GM12878 (cell line): ENCODE results near the gene MAPK8. TPM values are rescaled to one million over a fixed set of nuclear protein-coding genes. Genes with fewer than 3 reads are reported as not detected.

Experiments used
- ATAC-seq: fragments of 200-7000 bp; cut with Tn5 transposase; 3 replicates; pipeline ENCODE4 v1.9.1; 2020; ENCODE audit warnings: mild to moderate bottlenecking, moderate library complexity
- BruUV-seq: library from RNA; stranded (reverse); fragments of 400-500 nt; replicated peaks from 2 replicates; lab custom pipeline; 2021; lab: Mats Ljungman, UMichigan
- CTCF ChIA-PET: fragments of 300-600 bp; sonication (Branson Sonifier 250); formaldehyde crosslinking; extraction: SDS; loops from one replicate; lab custom pipeline; 2021; ENCODE audit warnings: inconsistent platforms; lab: Yijun Ruan, JAX
- POLR2A ChIA-PET: fragments of 350-600 bp; formaldehyde crosslinking; extraction: SDS; loops from one replicate; lab custom pipeline; 2021; ENCODE audit warnings: inconsistent platforms; lab: Charles Lee
- RAD21 ChIA-PET: fragments of 300-600 bp; sonication (Branson Sonifier 250); formaldehyde crosslinking; loops from one replicate; lab custom pipeline; 2023; ENCODE audit warnings: antibody characterized with exemption; ENCODE audit not compliant: unreplicated experiment; lab: Charles Lee
- SMC1A ChIA-PET: fragments of 300-600 bp; sonication (Branson Sonifier 250); formaldehyde crosslinking; loops from one replicate; lab custom pipeline; 2023; ENCODE audit not compliant: unreplicated experiment, uncharacterized antibody; lab: Charles Lee
- DNase-seq: peaks from one replicate; pipeline ENCODE4 v3.0.0-alpha.2; 2011; ENCODE audit warnings: low read depth, low spot score
- FAIRE-seq: peaks from 3 replicates; lab custom pipeline; 2011; peaks lifted over from hg19 to GRCh38; lab: Jason Lieb, UNC
- H2AFZ ChIP-seq: 2 replicates; pipeline ENCODE4 v1.6.0; 2011; ENCODE audit warnings: low read depth, low read length, control low read depth; ENCODE audit not compliant: control insufficient read depth
- H3K27ac ChIP-seq: 2 replicates; pipeline ENCODE4 v1.5.1; 2011; ENCODE audit warnings: control low read depth; ENCODE audit not compliant: control insufficient read depth, insufficient read depth
- H3K27me3 ChIP-seq, 2 experiments: replicated peaks in 1 of 2; 2 replicates each; pipeline versions ENCODE4 v1.6.0 to v1.6.1; 2011; ENCODE audit warnings: low read length in 1 of 2; ENCODE audit not compliant: control insufficient read depth in 2 of 2, insufficient read depth in 2 of 2
- H3K36me3 ChIP-seq, 2 experiments: 2 replicates each; pipeline ENCODE4 v1.5.1; 2011; ENCODE audit warnings: low read length in 1 of 2; ENCODE audit not compliant: control insufficient read depth in 2 of 2, insufficient read depth in 2 of 2
- H3K4me1 ChIP-seq: 2 replicates; pipeline ENCODE4 v1.6.1; 2011; ENCODE audit warnings: mild to moderate bottlenecking, low read length, moderate library complexity, mixed read lengths; ENCODE audit not compliant: control insufficient read depth, insufficient read depth
- H3K4me2 ChIP-seq: 2 replicates; pipeline ENCODE4 v1.6.0; 2011; ENCODE audit warnings: control low read depth; ENCODE audit not compliant: control insufficient read depth, insufficient read depth
- H3K4me3 ChIP-seq: fragments of 200-600 bp; sonication (generic); 2 replicates; pipeline ENCODE4 v1.5.1; 2016
- H3K79me2 ChIP-seq: 2 replicates; pipeline ENCODE4 v1.6.0; 2011; ENCODE audit warnings: low read length; ENCODE audit not compliant: control insufficient read depth, insufficient read depth
- H3K9ac ChIP-seq: 2 replicates; pipeline ENCODE4 v1.8.0; 2011; ENCODE audit warnings: low read length, control low read depth, mixed read lengths; ENCODE audit not compliant: control insufficient read depth, insufficient read depth
- H3K9me3 ChIP-seq: replicated peaks from 3 replicates; pipeline ENCODE4 v1.5.1; 2011; ENCODE audit warnings: mild to moderate bottlenecking, low read length; ENCODE audit not compliant: control insufficient read depth, insufficient read depth
- H4K20me1 ChIP-seq: 2 replicates; pipeline ENCODE4 v1.6.0; 2011; ENCODE audit not compliant: control insufficient read depth, insufficient read depth
- CREB1 ChIP-seq: IDR thresholded peaks from 2 replicates; pipeline ENCODE4 v1.6.1; 2012; ENCODE audit warnings: low read depth, mild to moderate bottlenecking, inconsistent platforms
- EZH2 ChIP-seq: IDR thresholded peaks from 2 replicates; pipeline ENCODE4 v1.6.1; 2012; ENCODE audit warnings: low read depth, mild to moderate bottlenecking, control low read depth, inconsistent platforms, low read length, borderline replicate concordance; ENCODE audit not compliant: control insufficient read depth
- GABPA ChIP-seq: IDR thresholded peaks from 2 replicates; pipeline ENCODE4 v1.6.1; 2014; ENCODE audit warnings: antibody characterized with exemption, low read depth, mild to moderate bottlenecking, inconsistent platforms
- HDAC6 ChIP-seq: fragments of 200-600 bp; sonication (generic); IDR thresholded peaks from one replicate; pipeline ENCODE4 v1.8.0; 2017; ENCODE audit warnings: antibody characterized with exemption; ENCODE audit not compliant: unreplicated experiment
- IRF4 ChIP-seq: IDR thresholded peaks from 2 replicates; pipeline ENCODE4 v1.6.1; 2011; ENCODE audit warnings: low read depth, low read length
- LARP7 ChIP-seq: fragments of 450-650 bp; IDR thresholded peaks from 2 replicates; pipeline ENCODE4 v1.6.1; 2017; ENCODE audit warnings: mild to moderate bottlenecking
- NFYA ChIP-seq: IDR thresholded peaks from 2 replicates; pipeline ENCODE4 v1.6.1; 2011; ENCODE audit warnings: low read depth, mild to moderate bottlenecking, low read length, improper control_type of control experiment, borderline replicate concordance
- ZNF384 ChIP-seq: IDR thresholded peaks from 2 replicates; pipeline ENCODE4 v1.6.1; 2012; ENCODE audit warnings: low read depth, mild to moderate bottlenecking, low read length, improper control_type of control experiment, borderline replicate concordance
- WGBS: methylation state at CpG from one replicate; pipeline ENCODE4 v1.1.6; 2016; ENCODE audit warnings: low lambda C conversion rate; ENCODE audit not compliant: insufficient replicate concordance, insufficient coverage; ENCODE audit errors: missing lambda C conversion rate; 5-methylcytosine and 5-hydroxymethylcytosine counted together
- in situ Hi-C: fragments of 300-500 bp; cut with MboI; formaldehyde crosslinking; loops from 9 replicates; pipeline ENCODE4 v1.14.3; 2018; ENCODE audit warnings: mixed read lengths
- intact Hi-C: fragments of 100-400 bp; cut with micrococcal nuclease; formaldehyde crosslinking; loops from one replicate; pipeline ENCODE4 v1.14.2; 2022; ENCODE audit not compliant: unreplicated experiment
- polyA plus RNA-seq, 11 experiments: library from polyadenylated mRNA; depleted of rRNA in 4 of 11; unstranded in 6 of 11; stranded (reverse) in 5 of 11; fragments of >200 nt; fragmentation: Nextera tagmentation in 4 of 11; fragmentation: Illumina TruSeq in 1 of 11; extraction: Ambion mirVana in 4 of 11; extraction: Trizol in 1 of 11; gene quantifications; 1 replicate in 1 of 11; 2 replicates in 10 of 11; pipeline versions ENCODE4 v1.2.1 to v1.2.3, GENCODE V29; 2011 to 2016; ENCODE audit warnings: inconsistent platforms in 2 of 11, missing spikeins in 2 of 11, low read depth in 1 of 11
- total RNA-seq, 4 experiments: library from RNA; depleted of rRNA in 3 of 4; stranded (reverse); fragments of >200 nt in 3 of 4; fragmentation: Illumina TruSeq in 1 of 4; extraction: Trizol in 1 of 4; gene quantifications; 2 replicates each; pipeline versions ENCODE4 v1.2.1 to v1.2.3, GENCODE V29; 2013 to 2021

The MAPK8 gene
- total and polyA plus RNA-seq, 10 of the 15 experiments (the other 5 are each of a cell fraction or from before 2014, with no cell fraction given), result 3.9 to 102 (median 40.0) TPM

DNA sequence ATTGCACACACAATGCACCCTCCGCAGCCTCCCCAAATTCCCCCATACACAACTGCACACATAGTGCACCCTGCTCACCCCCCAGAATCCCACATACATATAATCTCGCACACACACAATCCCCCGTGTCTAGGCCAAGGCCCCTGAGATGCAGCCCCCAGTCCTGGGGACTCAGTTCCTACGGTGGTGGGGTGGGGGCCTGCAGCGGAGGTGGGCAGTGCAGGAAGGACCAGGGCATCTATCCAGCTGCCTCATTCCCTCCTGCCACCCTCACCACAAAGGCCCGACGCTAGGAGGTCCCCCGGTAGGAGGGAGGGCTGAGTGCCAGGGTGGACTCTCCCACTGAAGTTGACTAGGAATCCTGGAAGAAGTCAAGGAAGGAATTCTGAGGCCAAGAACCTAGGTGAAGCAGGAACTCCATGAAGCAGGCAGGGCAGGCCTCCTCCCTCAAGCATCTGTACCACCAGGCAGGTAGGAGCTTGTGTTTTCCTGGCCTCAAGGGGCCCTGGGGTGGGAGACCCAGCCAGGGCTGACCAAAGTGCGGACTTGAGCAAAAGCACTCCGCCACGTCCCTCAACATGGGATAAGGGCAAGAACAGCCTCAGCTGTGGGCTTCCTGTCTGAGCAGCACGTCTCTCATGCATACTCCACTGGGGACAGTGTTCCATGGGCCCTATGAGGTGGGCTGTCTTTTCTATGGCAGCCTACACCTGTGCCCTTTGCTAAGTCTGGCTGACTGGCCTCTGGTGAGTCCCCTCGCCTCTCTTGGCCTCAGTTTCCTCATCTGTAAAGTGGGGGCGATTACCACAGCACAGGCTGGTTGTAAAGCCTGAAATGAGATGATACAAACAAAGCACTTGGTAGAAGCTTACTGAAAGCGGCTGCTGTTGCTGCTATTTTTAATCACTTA lies 145.7 kb downstream of the MAPK8 start:
- Histone ChIP-seq H4K20me1 (no peaks in the 10 kb centered on the region), H3K4me3 (no peak overlapping the region), H3K36me3 (no peaks in the 10 kb centered on the region), H2AFZ (no peak overlapping the region), H3K79me2 (no peaks in the 10 kb centered on the region), H3K27ac (no peak overlapping the region), H3K4me1 (no peaks in the 10 kb centered on the region), H3K9ac (no peak overlapping the region), H3K4me2 (no peak overlapping the region), H3K27me3 (no peaks in the 10 kb centered on the region; a peak in 1 of 4 replicates), H3K9me3 (no peaks in the 10 kb centered on the region)
- in situ Hi-C loops (no loop called here), intact Hi-C loops (no loop called here)
- SMC1A ChIA-PET, result no interaction called here
- RAD21 ChIA-PET, result no interaction called here
- no peak for DNase-seq
- BruUV-seq, result no TSS peak
- FAIRE-seq, result no peak
- TF ChIP-seq GABPA (no peak), ZNF384 (no peak), CREB1 (no peak), NFYA (no peak), HDAC6 (no peak), LARP7 (no peak), EZH2 (no peak), IRF4 (no peak)
- ATAC-seq, result no peak
- 29% methylated on average over 15 of the region's 15 CpGs for WGBS
- CTCF ChIA-PET, result no interaction called here
- POLR2A ChIA-PET, result no interaction called here
